ENCODE measurements around the gene TRAF3IP3. TPM values are rescaled to one million over a fixed set of nuclear protein-coding genes. Genes with fewer than 3 reads are reported as not detected.

The TRAF3IP3 gene
- total RNA-seq, 6 experiments from 2014 or later = 0.24 TPM; not detected in 5

DNA sequence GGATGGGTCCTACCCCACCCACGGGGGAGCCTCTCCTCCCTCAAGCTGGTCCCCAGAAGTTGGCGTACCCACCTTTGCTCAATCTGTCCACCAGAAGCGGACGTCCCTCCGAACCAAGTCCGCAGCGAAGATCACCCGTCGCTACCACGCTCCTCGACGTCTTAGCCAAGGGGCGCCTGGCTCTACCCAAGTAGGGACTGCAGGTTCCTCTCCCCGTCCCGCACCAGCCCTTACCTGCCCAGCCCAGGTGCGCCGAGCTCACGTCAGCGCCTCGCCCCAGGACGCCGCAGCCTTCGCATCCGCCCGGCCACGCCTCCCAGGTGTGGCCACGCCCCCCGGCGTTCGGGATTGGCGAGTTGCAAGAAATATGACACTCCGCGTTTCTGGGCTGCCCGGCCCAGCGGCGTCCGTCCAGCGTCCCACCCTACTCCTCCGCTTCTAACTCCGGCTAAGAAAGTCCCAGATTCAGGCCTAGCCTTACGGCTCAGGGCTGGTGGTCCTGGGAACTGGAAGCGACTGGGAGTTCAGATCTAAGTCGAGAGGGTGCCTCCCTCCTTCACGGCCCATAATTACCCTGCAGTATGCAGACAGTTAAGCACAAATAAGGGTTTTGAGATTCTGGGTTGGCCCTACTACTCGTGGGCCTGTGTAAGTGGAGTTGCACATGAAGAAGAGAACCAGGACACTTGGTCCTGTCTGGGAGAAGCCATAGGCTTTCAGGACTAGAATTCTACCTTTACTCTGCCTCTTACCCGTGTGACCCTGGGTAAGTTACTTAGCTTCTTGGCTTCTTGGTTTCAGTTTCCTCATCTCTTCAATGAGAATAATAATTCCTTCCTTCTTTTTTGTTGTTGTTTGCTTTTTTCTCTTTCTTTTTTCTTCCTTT, 50.3 kb downstream of the TRAF3IP3 start, which contains the start of gene IRF6:
IRF6 (minus strand) TSS at position 268 of the 886 bp plus-strand sequence. CDS start 4,729 bp downstream, outside the sequence.
- Mint-ChIP-seq H3K36me3 (ENCODE audit: low read depth) (no peaks in the 10 kb centered on the region), H3K4me3 (peak within 1 kb of the TSS; percentile 81; the same call in 1 of the 2 replicates), H3K27ac (peak within 1 kb of the TSS; percentile 82; the same call in 1 of the 2 replicates), H3K4me1 (ENCODE audit: low read depth) (peaks cover 43% of the 10 kb centered on the region), H3K27me3 (ENCODE audit: insufficient read depth) (peaks cover 2% of the 10 kb centered on the region; the same call in 1 of the 2 replicates), H3K9me3 (no peaks in the 10 kb centered on the region)
- TF ChIP-seq, protein P1, sequence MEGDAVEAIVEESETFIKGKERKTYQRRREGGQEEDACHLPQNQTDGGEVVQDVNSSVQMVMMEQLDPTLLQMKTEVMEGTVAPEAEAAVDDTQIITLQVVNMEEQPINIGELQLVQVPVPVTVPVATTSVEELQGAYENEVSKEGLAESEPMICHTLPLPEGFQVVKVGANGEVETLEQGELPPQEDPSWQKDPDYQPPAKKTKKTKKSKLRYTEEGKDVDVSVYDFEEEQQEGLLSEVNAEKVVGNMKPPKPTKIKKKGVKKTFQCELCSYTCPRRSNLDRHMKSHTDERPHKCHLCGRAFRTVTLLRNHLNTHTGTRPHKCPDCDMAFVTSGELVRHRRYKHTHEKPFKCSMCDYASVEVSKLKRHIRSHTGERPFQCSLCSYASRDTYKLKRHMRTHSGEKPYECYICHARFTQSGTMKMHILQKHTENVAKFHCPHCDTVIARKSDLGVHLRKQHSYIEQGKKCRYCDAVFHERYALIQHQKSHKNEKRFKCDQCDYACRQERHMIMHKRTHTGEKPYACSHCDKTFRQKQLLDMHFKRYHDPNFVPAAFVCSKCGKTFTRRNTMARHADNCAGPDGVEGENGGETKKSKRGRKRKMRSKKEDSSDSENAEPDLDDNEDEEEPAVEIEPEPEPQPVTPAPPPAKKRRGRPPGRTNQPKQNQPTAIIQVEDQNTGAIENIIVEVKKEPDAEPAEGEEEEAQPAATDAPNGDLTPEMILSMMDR (IDR thresholded peaks at IDR 0.05) = no peak
- DNase-seq = peak; percentile 51

DNA sequence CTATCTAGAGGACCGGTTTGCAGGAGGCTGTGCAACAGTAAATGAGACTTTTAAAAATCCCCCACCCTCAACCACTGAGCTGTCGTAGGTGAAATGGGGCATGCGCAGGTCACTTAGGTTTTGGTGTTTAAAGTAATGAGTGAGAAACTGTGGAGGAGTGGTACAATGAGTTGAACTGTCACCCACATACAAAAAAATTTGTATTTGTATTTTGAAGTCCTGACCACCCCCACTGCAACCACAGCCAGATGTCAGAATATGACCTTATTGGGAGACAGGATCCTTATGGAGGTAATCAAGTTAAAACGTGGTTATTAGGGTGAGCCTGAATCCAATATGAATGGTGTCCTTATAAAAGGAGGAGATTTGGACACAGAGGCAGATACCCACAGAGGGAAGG, 51.7 kb downstream of the TRAF3IP3 start:
- no peaks in the 10 kb centered on the region for H3K9me3 Mint-ChIP-seq
- peaks cover 29% of the 10 kb centered on the region for H3K4me1 Mint-ChIP-seq (ENCODE audit: low read depth)
- no peaks in the 10 kb centered on the region for H3K36me3 Mint-ChIP-seq (ENCODE audit: low read depth)
- TF ChIP-seq, protein P1 (IDR thresholded peaks at IDR 0.05) = no peak
- H3K27ac Mint-ChIP-seq = peak overlapping the region; percentile 8; the same call in 1 of the 2 replicates
- DNase-seq = no peak
- H3K4me3 Mint-ChIP-seq = no peak overlapping the region
- H3K27me3 Mint-ChIP-seq (ENCODE audit: insufficient read depth) = peaks cover 2% of the 10 kb centered on the region; the same call in 1 of the 2 replicates

DNA sequence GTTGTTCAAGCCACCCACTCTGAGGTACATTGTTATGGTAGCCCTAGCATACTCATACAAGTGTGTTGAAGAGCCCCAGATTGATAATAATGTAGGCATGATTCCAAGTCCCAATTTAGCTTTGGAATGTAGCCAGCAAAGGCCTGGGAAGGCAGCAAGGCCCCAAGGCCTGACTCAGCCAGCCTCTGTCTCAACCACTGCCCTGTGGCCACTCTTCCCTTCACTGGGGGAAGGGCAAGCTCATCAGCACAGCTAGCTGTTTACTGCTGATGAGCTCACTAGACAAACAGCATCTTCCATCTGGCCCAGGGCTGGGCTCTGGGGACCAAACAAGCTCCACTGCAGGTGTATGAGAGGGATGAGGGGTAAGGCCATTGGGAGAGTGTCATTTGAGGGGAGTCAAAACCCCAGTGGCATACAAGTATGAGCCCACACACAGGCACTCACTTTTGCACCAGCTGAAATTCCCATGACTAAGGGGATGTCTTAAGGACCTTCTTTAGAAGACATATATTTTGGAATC, 52.3 kb downstream of the TRAF3IP3 start:
- TF ChIP-seq, protein P1 (IDR thresholded peaks at IDR 0.05) = no peak
- no peaks in the 10 kb centered on the region for H3K36me3 Mint-ChIP-seq (ENCODE audit: low read depth)
- peak; percentile 98 for DNase-seq
- H3K27me3 Mint-ChIP-seq (ENCODE audit: insufficient read depth) = peaks cover 2% of the 10 kb centered on the region; the same call in 1 of the 2 replicates
- no peak overlapping the region; the same call in 1 of the 2 replicates for H3K4me3 Mint-ChIP-seq
- peaks cover 27% of the 10 kb centered on the region for H3K4me1 Mint-ChIP-seq (ENCODE audit: low read depth)
- H3K9me3 Mint-ChIP-seq = no peaks in the 10 kb centered on the region
- H3K27ac Mint-ChIP-seq = peak overlapping the region; percentile 54

DNA sequence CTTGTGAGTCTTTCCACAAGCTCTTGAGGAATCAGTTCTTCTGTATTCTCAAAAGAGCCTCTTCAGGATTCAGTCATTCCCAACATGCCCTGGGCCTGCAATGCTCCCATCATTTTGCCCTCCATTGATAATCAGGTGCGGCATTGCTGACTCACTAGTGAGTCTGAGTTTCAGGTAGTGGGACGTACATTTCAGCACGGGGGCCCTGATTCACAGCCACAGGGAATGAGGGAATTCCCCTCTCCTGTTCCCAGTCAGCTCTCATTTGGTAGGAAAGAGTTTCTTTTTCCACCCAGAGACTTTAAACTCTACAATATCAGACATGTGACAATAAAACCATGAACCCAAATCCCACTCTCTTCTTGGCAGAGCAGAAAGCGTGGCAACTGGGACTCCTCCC, 53.8 kb downstream of the TRAF3IP3 start:
- 0 out of 2 replicates have a peak, but pooled peaks cover 4% of the 10 kb centered on the region for H3K36me3 Mint-ChIP-seq (ENCODE audit: low read depth)
- H3K27me3 Mint-ChIP-seq (ENCODE audit: insufficient read depth) = peaks cover 2% of the 10 kb centered on the region; the same call in 1 of the 2 replicates
- no peak for DNase-seq
- TF ChIP-seq, protein P1 (IDR thresholded peaks at IDR 0.05) = no peak
- H3K4me3 Mint-ChIP-seq = no peak overlapping the region
- H3K4me1 Mint-ChIP-seq (ENCODE audit: low read depth) = peaks cover 27% of the 10 kb centered on the region
- no peak overlapping the region for H3K27ac Mint-ChIP-seq
- H3K9me3 Mint-ChIP-seq = no peaks in the 10 kb centered on the region

DNA sequence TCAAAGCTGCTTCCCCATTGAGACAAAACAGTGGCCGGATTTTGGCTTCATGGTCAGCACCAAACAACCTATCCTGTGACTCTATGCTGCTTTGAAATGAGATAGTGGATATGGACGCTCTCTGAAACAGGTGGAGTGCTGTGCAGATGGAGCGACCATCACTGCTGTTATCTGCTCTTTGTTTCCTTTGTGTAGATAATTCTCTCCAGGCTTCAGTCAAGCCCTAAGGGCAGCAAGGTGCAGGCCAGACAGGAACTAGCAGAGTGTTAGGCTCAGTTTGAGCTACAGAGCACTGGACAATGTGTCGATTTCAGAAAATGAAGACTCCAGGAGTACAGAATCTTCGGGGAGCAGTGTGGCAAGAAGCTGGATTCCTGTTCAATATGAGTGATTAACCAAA, 54.9 kb downstream of the TRAF3IP3 start:
- TF ChIP-seq, protein P1 (IDR thresholded peaks at IDR 0.05) = no peak
- no peaks in the 10 kb centered on the region for H3K27me3 Mint-ChIP-seq (ENCODE audit: insufficient read depth)
- H3K4me1 Mint-ChIP-seq (ENCODE audit: low read depth) = peaks cover 27% of the 10 kb centered on the region
- DNase-seq = no peak
- H3K27ac Mint-ChIP-seq = no peak overlapping the region
- 0 out of 2 replicates have a peak, but pooled peaks cover 4% of the 10 kb centered on the region for H3K36me3 Mint-ChIP-seq (ENCODE audit: low read depth)
- H3K4me3 Mint-ChIP-seq = no peak overlapping the region
- H3K9me3 Mint-ChIP-seq = no peaks in the 10 kb centered on the region
